HepG2 (cell line): Measurements from ENCODE around the gene NPBWR2. TPM values are rescaled to one million over a fixed set of nuclear protein-coding genes. Genes with fewer than 3 reads are reported as not detected.
A peak's percentile ranks its signal among the peaks of the same experiment; 100 is the strongest.

Experiments used
- ATAD3A ChIP-seq: sonication (generic); formaldehyde crosslinking; IDR thresholded peaks from 2 replicates; pipeline ENCODE4 v1.4.0; 2020; ENCODE audit warnings: missing genetic modification reagents
- HDAC2 ChIP-seq: sonication (generic); formaldehyde crosslinking; IDR thresholded peaks from 2 replicates; pipeline ENCODE4 v1.4.0; 2020; ENCODE audit warnings: missing genetic modification reagents
- HNRNPUL1 ChIP-seq: fragments of 200-400 bp; formaldehyde crosslinking; IDR thresholded peaks from 2 replicates; pipeline ENCODE4 v1.6.1; 2017; ENCODE audit warnings: low read depth, mild to moderate bottlenecking, low read length, moderate library complexity
- MYC ChIP-seq: sonication (generic); formaldehyde crosslinking; IDR thresholded peaks from 2 replicates; pipeline ENCODE4 v1.9.0; 2021; ENCODE audit warnings: missing genetic modification reagents, borderline replicate concordance
- YEATS2 ChIP-seq: sonication (generic); formaldehyde crosslinking; IDR thresholded peaks from 2 replicates; pipeline ENCODE4 v1.4.0; 2020; ENCODE audit warnings: missing genetic modification reagents, borderline replicate concordance
- ZNF224 ChIP-seq: sonication (generic); formaldehyde crosslinking; IDR thresholded peaks from 2 replicates; pipeline ENCODE4 v1.5.0; 2020; ENCODE audit warnings: mild to moderate bottlenecking, missing genetic modification reagents
- ZNF251 ChIP-seq: sonication (generic); formaldehyde crosslinking; IDR thresholded peaks from 2 replicates; pipeline ENCODE4 v1.9.0; 2021; ENCODE audit warnings: mild to moderate bottlenecking, missing genetic modification reagents
- ZNF333 ChIP-seq: sonication (generic); formaldehyde crosslinking; IDR thresholded peaks from 2 replicates; pipeline ENCODE4 v1.4.0; 2020; ENCODE audit warnings: mild to moderate bottlenecking, missing genetic modification reagents, borderline replicate concordance
- ZNF382 ChIP-seq: sonication (generic); formaldehyde crosslinking; IDR thresholded peaks from 2 replicates; pipeline ENCODE4 v1.5.0; 2020; ENCODE audit warnings: missing genetic modification reagents, mild to moderate bottlenecking, borderline replicate concordance
- ZNF468 ChIP-seq: sonication (generic); formaldehyde crosslinking; IDR thresholded peaks from 2 replicates; pipeline ENCODE4 v1.8.0; 2022; ENCODE audit warnings: mild to moderate bottlenecking, moderate library complexity, missing genetic modification reagents
- ZNF724P ChIP-seq: sonication (generic); formaldehyde crosslinking; IDR thresholded peaks from 2 replicates; pipeline ENCODE4 v1.8.0; 2022; ENCODE audit warnings: missing genetic modification reagents, borderline replicate concordance
- ZNF792 ChIP-seq: IDR thresholded peaks from 2 replicates; pipeline ENCODE4 v1.6.1; 2016
- polyA plus RNA-seq, 8 experiments: library from polyadenylated mRNA; depleted of rRNA in 3 of 8; stranded (reverse) in 7 of 8; unstranded in 1 of 8; fragments of >200 nt; fragmentation: Illumina TruSeq in 4 of 8; extraction: Trizol in 4 of 8; gene quantifications; 2 replicates each; pipeline versions ENCODE4 v1.2.1 to v1.2.3, GENCODE V29; 2011 to 2016; ENCODE audit warnings: low read depth in 4 of 8, missing spikeins in 1 of 8, mixed read lengths in 1 of 8; ENCODE audit not compliant: insufficient read depth in 1 of 8
- total RNA-seq, 5 experiments: library from RNA; depleted of rRNA; stranded (reverse); fragments of >200 nt; fragmentation: Illumina TruSeq; extraction: Trizol; gene quantifications; 2 replicates each; pipeline ENCODE4 v1.2.3, GENCODE V29; 2016; ENCODE audit warnings: low read depth in 1 of 5
- TF ChIP-seq, protein P1 (sequence below): sonication (generic); formaldehyde crosslinking; IDR thresholded peaks from 2 replicates; pipeline ENCODE4 v1.5.1; 2020; ENCODE audit warnings: missing genetic modification reagents, mild to moderate bottlenecking, borderline replicate concordance
- TF ChIP-seq, protein P2 (sequence below), 2 experiments: sonication (generic) in 1 of 2; formaldehyde crosslinking in 1 of 2; IDR thresholded peaks; 2 replicates each; pipeline versions ENCODE4 v1.6.1 to v1.9.0; 2014 to 2022; ENCODE audit warnings: antibody characterized with exemption in 1 of 2, borderline replicate concordance in 1 of 2, inconsistent platforms in 1 of 2, low read depth in 1 of 2, missing genetic modification reagents in 1 of 2
- TF ChIP-seq, protein P3 (sequence below): sonication (generic); formaldehyde crosslinking; IDR thresholded peaks from 2 replicates; pipeline ENCODE4 v1.9.0; 2021; ENCODE audit warnings: missing genetic modification reagents, mild to moderate bottlenecking, borderline replicate concordance
- TF ChIP-seq, protein P4 (sequence below): sonication (generic); formaldehyde crosslinking; IDR thresholded peaks from 2 replicates; pipeline ENCODE4 v1.4.0; 2020; ENCODE audit warnings: missing genetic modification reagents

NPBWR2 gene
- total and polyA plus RNA-seq, 2 of the 13 experiments (the other 11 are each of a cell fraction or from before 2014, with no cell fraction given): not detected

DNA sequence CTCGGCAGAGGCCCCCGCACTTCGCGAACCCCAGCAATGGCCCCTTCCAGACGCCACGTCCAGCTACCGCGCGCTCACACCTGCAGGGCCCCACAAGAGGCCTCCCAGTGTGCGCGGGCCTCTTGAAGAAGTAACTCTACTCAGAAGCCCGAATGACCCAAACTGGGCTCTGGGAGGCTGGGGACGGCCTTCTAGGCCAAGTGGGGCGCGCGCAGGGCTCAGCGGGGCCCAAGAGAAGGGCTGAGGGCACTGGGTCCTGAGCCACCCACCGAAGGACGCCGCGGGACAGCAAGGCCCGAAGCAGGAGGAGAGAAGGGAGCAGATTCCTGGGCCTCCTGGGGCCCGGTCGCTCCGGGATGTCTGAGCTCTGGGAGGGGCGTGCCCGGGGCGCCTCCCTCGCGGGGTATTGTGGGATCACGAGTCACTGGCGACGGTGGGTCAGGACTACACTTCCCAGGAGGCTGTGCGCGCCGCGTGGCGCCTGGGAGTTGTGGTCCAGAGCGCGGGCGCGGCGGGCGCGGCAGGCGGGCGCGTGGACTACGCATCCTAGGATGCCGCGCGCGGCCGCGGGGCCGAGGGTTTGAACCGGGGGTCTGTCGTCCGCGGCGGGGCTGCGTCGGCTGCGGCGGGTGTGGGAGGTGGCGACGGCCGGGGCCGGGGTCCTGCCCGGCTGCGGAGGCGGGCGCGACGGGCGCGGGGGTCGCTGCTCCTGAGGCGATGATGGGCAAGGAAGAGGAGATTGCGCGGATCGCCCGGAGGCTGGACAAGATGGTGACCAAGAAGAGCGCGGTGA, 44.6 kb downstream of the NPBWR2 start, which contains the start of gene TCEA2 (continued):
- TF ChIP-seq, protein P1, sequence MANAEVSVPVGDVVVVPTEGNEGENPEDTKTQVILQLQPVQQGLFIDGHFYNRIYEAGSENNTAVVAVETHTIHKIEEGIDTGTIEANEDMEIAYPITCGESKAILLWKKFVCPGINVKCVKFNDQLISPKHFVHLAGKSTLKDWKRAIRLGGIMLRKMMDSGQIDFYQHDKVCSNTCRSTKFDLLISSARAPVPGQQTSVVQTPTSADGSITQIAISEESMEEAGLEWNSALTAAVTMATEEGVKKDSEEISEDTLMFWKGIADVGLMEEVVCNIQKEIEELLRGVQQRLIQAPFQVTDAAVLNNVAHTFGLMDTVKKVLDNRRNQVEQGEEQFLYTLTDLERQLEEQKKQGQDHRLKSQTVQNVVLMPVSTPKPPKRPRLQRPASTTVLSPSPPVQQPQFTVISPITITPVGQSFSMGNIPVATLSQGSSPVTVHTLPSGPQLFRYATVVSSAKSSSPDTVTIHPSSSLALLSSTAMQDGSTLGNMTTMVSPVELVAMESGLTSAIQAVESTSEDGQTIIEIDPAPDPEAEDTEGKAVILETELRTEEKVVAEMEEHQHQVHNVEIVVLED: peak; percentile 97
- TF ChIP-seq, protein P2, sequence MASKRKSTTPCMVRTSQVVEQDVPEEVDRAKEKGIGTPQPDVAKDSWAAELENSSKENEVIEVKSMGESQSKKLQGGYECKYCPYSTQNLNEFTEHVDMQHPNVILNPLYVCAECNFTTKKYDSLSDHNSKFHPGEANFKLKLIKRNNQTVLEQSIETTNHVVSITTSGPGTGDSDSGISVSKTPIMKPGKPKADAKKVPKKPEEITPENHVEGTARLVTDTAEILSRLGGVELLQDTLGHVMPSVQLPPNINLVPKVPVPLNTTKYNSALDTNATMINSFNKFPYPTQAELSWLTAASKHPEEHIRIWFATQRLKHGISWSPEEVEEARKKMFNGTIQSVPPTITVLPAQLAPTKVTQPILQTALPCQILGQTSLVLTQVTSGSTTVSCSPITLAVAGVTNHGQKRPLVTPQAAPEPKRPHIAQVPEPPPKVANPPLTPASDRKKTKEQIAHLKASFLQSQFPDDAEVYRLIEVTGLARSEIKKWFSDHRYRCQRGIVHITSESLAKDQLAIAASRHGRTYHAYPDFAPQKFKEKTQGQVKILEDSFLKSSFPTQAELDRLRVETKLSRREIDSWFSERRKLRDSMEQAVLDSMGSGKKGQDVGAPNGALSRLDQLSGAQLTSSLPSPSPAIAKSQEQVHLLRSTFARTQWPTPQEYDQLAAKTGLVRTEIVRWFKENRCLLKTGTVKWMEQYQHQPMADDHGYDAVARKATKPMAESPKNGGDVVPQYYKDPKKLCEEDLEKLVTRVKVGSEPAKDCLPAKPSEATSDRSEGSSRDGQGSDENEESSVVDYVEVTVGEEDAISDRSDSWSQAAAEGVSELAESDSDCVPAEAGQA (IDR thresholded peaks at IDR 0.05; ENCODE audit: low read depth): peak; percentile 84
- TF ChIP-seq, protein P2 (CRISPR knock-in tag; IDR thresholded peaks at IDR 0.05; ENCODE audit: borderline replicate concordance): no peak; the same call in 1 of the 2 replicates
- TF ChIP-seq ZNF792 (CRISPR knock-in tag): peak; percentile 86
- TF ChIP-seq YEATS2 (CRISPR knock-in tag): peak; percentile 80; the same call in 1 of the 2 replicates
- peak; percentile 95 for TF ChIP-seq MYC
- TF ChIP-seq, protein P3, sequence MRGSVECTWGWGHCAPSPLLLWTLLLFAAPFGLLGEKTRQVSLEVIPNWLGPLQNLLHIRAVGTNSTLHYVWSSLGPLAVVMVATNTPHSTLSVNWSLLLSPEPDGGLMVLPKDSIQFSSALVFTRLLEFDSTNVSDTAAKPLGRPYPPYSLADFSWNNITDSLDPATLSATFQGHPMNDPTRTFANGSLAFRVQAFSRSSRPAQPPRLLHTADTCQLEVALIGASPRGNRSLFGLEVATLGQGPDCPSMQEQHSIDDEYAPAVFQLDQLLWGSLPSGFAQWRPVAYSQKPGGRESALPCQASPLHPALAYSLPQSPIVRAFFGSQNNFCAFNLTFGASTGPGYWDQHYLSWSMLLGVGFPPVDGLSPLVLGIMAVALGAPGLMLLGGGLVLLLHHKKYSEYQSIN (CRISPR knock-in tag): no peak
- TF ChIP-seq ZNF333: peak; percentile 96; the same call in 1 of the 2 replicates
- no peak for TF ChIP-seq ZNF251 (CRISPR knock-in tag)
- TF ChIP-seq HDAC2: peak; percentile 84
- TF ChIP-seq ZNF724P (CRISPR knock-in tag): peak; percentile 68; the same call in 1 of the 2 replicates
- TF ChIP-seq ZNF468: peak; percentile 19; the same call in 1 of the 2 replicates
- TF ChIP-seq ZNF382 (CRISPR knock-in tag): no peak
- TF ChIP-seq ZNF224: peak; percentile 98
- no peak for TF ChIP-seq HNRNPUL1
- TF ChIP-seq, protein P4, sequence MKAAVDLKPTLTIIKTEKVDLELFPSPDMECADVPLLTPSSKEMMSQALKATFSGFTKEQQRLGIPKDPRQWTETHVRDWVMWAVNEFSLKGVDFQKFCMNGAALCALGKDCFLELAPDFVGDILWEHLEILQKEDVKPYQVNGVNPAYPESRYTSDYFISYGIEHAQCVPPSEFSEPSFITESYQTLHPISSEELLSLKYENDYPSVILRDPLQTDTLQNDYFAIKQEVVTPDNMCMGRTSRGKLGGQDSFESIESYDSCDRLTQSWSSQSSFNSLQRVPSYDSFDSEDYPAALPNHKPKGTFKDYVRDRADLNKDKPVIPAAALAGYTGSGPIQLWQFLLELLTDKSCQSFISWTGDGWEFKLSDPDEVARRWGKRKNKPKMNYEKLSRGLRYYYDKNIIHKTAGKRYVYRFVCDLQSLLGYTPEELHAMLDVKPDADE: no peak
- peak; percentile 88; the same call in 1 of the 2 replicates for TF ChIP-seq ATAD3A (CRISPR knock-in tag)
